ENCODE data around the gene LHX2. TPM values are rescaled to one million over a fixed set of nuclear protein-coding genes. Genes with fewer than 3 reads are reported as not detected.

The LHX2 gene
- total RNA-seq, 4 donors from 2014 or later: not detected

DNA sequence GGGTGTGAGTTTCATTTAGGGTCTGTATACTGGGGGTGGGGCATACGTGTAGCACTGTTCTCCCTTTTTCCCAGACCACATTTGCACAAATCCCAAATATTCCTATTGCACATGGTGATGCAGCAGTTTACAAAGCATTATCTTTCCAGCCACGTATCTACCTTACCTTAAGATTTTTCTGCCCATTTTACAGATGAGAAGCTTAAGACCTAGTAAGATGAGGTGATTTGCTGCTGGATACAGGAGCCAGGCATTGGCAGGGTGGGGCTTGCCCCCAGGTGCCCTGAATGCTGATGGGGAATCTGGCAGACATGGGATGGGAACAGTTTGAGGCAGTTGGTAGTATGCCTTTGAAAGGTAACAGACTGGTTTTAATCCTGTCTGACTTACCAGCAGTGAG lies 12.5 kb downstream of the LHX2 start:
- no peaks in the 10 kb centered on the region for H3K36me3 ChIP-seq
- H3K4me3 ChIP-seq: no peak overlapping the region
- TF ChIP-seq, protein P1, sequence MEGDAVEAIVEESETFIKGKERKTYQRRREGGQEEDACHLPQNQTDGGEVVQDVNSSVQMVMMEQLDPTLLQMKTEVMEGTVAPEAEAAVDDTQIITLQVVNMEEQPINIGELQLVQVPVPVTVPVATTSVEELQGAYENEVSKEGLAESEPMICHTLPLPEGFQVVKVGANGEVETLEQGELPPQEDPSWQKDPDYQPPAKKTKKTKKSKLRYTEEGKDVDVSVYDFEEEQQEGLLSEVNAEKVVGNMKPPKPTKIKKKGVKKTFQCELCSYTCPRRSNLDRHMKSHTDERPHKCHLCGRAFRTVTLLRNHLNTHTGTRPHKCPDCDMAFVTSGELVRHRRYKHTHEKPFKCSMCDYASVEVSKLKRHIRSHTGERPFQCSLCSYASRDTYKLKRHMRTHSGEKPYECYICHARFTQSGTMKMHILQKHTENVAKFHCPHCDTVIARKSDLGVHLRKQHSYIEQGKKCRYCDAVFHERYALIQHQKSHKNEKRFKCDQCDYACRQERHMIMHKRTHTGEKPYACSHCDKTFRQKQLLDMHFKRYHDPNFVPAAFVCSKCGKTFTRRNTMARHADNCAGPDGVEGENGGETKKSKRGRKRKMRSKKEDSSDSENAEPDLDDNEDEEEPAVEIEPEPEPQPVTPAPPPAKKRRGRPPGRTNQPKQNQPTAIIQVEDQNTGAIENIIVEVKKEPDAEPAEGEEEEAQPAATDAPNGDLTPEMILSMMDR (IDR thresholded peaks at IDR 0.05): no peak
- no peak for TF ChIP-seq POLR2A (IDR thresholded peaks at IDR 0.05)
- H3K4me1 ChIP-seq: no peaks in the 10 kb centered on the region
- no peak for DNase-seq
- H3K9me3 ChIP-seq: no peaks in the 10 kb centered on the region
- no peak overlapping the region for H3K27ac ChIP-seq
- H3K27me3 ChIP-seq: peaks cover 0 to 29% of the 10 kb centered on the region in 2 donors

DNA sequence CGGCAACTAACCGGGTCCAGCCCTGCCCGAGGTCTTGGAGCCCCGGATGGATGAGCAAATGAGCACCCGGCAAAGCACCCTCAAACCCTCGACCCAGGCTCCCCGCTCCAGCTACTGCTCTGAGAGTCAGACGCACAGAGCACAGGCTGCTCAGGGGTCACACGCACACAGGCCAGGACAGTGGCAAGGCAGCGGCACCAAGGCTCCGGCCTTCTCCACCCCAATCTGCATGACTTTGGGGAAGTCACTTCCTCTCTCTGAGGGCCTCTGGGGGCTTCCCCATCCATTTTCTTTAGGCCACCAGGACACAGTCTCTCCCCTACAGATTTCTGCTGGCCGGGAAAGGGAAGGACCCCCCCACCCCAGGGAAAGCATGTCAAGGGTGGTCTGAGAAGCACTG lies 18.0 kb downstream of the LHX2 start:
- no peak for DNase-seq
- Histone ChIP-seq H3K36me3 (no peaks in the 10 kb centered on the region), H3K27me3 (no peaks in the 10 kb centered on the region), H3K4me3 (no peak overlapping the region), H3K27ac (no peak overlapping the region), H3K4me1 (peaks cover 0 to 3% (median 0%) of the 10 kb centered on the region in 4 donors), H3K9me3 (no peaks in the 10 kb centered on the region)
- TF ChIP-seq POLR2A (IDR thresholded peaks at IDR 0.05): no peak
- TF ChIP-seq, protein P1 (IDR thresholded peaks at IDR 0.05): no peak

DNA sequence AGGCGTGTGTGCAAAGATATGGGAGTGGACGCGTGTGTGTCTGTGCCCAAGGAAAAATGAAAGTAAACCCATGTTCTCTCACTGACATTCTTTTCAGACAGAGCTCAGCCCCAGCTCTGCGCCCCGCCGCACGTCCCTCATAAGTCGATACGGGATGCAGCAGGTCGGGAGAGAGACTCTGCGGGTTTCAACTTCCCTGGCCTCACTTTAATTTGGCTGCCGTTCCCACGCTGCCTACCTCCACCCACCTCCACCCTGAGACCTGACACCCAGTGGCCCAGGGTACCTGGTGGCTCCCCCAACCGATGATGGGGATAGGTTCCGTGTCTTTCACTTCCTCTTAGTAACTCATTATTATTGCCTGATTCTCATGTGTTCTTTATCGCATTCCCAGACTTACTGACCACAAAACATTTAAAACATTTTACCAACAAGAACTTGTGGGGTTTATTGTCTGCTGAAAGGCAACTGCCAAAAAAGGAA lies 19.4 kb downstream of the LHX2 start:
- Histone ChIP-seq H3K27me3 (no peaks in the 10 kb centered on the region), H3K4me3 (peak overlapping the region in 1 of 4 donors; percentile 2)

DNA sequence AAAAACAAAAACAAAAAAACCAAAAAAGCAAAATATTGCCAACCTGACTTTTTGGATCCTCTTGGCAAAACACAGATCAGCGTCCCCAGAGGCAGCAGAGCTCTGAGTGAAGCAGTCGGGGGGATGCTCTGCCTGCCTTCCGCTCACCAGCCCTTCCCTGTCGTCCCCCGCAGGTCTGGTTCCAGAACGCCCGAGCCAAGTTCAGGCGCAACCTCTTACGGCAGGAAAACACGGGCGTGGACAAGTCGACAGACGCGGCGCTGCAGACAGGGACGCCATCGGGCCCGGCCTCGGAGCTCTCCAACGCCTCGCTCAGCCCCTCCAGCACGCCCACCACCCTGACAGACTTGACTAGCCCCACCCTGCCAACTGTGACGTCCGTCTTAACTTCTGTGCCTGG lies 20.7 kb downstream of the LHX2 start:
- H3K4me1 ChIP-seq: peaks cover 0 to 3% (median 0%) of the 10 kb centered on the region in 4 donors
- no peaks in the 10 kb centered on the region for H3K36me3 ChIP-seq
- TF ChIP-seq, protein P1 (IDR thresholded peaks at IDR 0.05): no peak
- TF ChIP-seq POLR2A (IDR thresholded peaks at IDR 0.05): no peak
- H3K27ac ChIP-seq: no peak overlapping the region
- no peaks in the 10 kb centered on the region for H3K27me3 ChIP-seq
- no peak overlapping the region for H3K4me3 ChIP-seq
- no peak for DNase-seq
- H3K9me3 ChIP-seq: no peaks in the 10 kb centered on the region

More for the DNA sequence above, 19.4 kb downstream of the LHX2 start:
- H3K36me3 ChIP-seq: no peaks in the 10 kb centered on the region
- no peak overlapping the region for H3K27ac ChIP-seq
- no peaks in the 10 kb centered on the region for H3K9me3 ChIP-seq
- peaks cover 0 to 3% (median 0%) of the 10 kb centered on the region in 4 donors for H3K4me1 ChIP-seq
- TF ChIP-seq POLR2A (IDR thresholded peaks at IDR 0.05): no peak
- DNase-seq: no peak

DNA sequence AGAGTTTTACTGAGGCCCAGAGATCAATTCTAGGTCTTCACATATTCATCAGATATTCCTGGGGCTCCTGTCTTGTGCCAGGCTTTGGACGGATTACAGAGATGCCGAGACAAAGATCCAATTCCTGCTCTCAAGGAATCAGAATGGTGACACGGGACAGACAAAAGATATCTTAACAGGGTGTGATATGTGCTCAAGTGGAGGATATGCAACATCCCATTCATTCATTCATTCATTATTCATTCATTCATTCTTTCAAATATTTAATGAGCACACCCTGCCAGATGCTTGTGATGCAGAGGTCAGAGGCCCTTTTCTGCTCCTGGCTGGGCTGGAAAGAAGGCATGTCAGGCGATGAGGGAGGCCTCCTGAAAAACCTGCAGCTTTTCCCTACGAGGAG lies 21.8 kb downstream of the LHX2 start:
- peaks cover 0 to 3% (median 0%) of the 10 kb centered on the region in 4 donors for H3K4me1 ChIP-seq
- H3K27me3 ChIP-seq: no peaks in the 10 kb centered on the region
- no peak overlapping the region for H3K4me3 ChIP-seq
- no peaks in the 10 kb centered on the region for H3K36me3 ChIP-seq
- H3K27ac ChIP-seq: no peak overlapping the region
- H3K9me3 ChIP-seq: no peaks in the 10 kb centered on the region
- TF ChIP-seq, protein P1 (IDR thresholded peaks at IDR 0.05): no peak
- no peak for TF ChIP-seq POLR2A (IDR thresholded peaks at IDR 0.05)
- DNase-seq: no peak

DNA sequence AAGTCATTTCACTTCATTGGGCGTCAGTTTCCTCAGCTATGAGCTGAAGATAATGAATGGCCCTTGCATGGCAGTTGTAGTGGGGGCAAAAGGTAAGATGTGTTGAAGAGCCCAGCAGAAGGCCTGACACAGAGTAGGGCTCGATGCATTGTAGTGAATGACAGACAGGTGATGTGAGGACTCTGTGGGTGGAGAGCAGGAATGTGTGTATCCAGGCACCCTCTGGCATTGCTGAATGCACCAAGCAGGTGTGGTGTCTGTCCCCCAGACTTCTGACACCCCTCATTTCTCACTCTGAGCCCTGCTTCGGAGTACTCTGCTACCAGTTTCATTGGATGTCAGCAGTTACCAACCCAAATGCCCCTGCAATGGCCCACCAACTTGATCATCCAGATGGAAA lies 22.4 kb downstream of the LHX2 start:
- Histone ChIP-seq H3K27me3 (no peaks in the 10 kb centered on the region), H3K27ac (no peak overlapping the region), H3K36me3 (no peaks in the 10 kb centered on the region), H3K9me3 (no peaks in the 10 kb centered on the region), H3K4me3 (no peak overlapping the region), H3K4me1 (peaks cover 0 to 3% (median 0%) of the 10 kb centered on the region in 4 donors)
- no peak for DNase-seq
- TF ChIP-seq, protein P1 (IDR thresholded peaks at IDR 0.05): no peak
- no peak for TF ChIP-seq POLR2A (IDR thresholded peaks at IDR 0.05)
